ENCODE measurements around the gene IQSEC1.

The IQSEC1 gene

GRCh38 chr3:12943124-12944021 is 129.9 kb downstream of the IQSEC1 start:
- DNase-seq = no peak

GRCh38 chr3:12941495-12942023 is 131.7 kb downstream of the IQSEC1 start:
- Histone ChIP-seq H3K27me3 (no peaks in the 10 kb centered on the region), H3K4me3 (no peak overlapping the region), H3K9me3 (no peaks in the 10 kb centered on the region), H3K27ac (no peak overlapping the region), H3K36me3 (peaks cover 11 to 26% (median 19%) of the 10 kb centered on the region in 3 donors), H3K4me1 (peaks cover 9 to 81% (median 60%) of the 10 kb centered on the region in 4 donors)
- intact Hi-C loops (cut with DNase I; ENCODE audit: low total_unique reads) = no loop called here
- no peak for DNase-seq
- TF ChIP-seq CTCF (IDR thresholded peaks at IDR 0.05) = no peak

More at GRCh38 chr3:12943124-12944021, 129.9 kb downstream of the IQSEC1 start:
- H3K9me3 ChIP-seq = no peaks in the 10 kb centered on the region
- H3K27me3 ChIP-seq = no peaks in the 10 kb centered on the region
- intact Hi-C loops (cut with DNase I; ENCODE audit: low total_unique reads) = no loop called here
- TF ChIP-seq CTCF (IDR thresholded peaks at IDR 0.05) = no peak
- H3K4me3 ChIP-seq = no peak overlapping the region
- peaks cover 11 to 24% (median 14%) of the 10 kb centered on the region in 3 donors for H3K36me3 ChIP-seq
- peak overlapping the region; percentile 27 to 50 for H3K27ac ChIP-seq
- H3K4me1 ChIP-seq = peaks cover 6 to 85% (median 67%) of the 10 kb centered on the region in 4 donors

GRCh38 chr3:12940854-12941253 is 132.4 kb downstream of the IQSEC1 start:
- Histone ChIP-seq H3K9me3 (no peaks in the 10 kb centered on the region), H3K4me3 (no peak overlapping the region), H3K4me1 (peaks cover 9 to 77% (median 55%) of the 10 kb centered on the region in 4 donors), H3K27me3 (no peaks in the 10 kb centered on the region), H3K27ac (no peak overlapping the region), H3K36me3 (peaks cover 17 to 33% (median 26%) of the 10 kb centered on the region in 3 donors)
- DNase-seq = no peak
- no peak for TF ChIP-seq CTCF (IDR thresholded peaks at IDR 0.05)
- intact Hi-C loops (cut with DNase I; ENCODE audit: low total_unique reads) = no loop called here

GRCh38 chr3:12939137-12939536 is 134.1 kb downstream of the IQSEC1 start:
- Histone ChIP-seq H3K27me3 (no peaks in the 10 kb centered on the region), H3K4me1 (peaks cover 20 to 77% (median 59%) of the 10 kb centered on the region in 4 donors), H3K27ac (peak overlapping the region; percentile 55 to 68), H3K4me3 (no peak overlapping the region), H3K36me3 (peaks cover 25 to 42% (median 35%) of the 10 kb centered on the region in 3 donors), H3K9me3 (no peaks in the 10 kb centered on the region)
- intact Hi-C loops (cut with DNase I; ENCODE audit: low total_unique reads) = no loop called here
- no peak for TF ChIP-seq CTCF (IDR thresholded peaks at IDR 0.05)
- no peak for DNase-seq

- no peaks in the 10 kb centered on the region for H3K9me3 ChIP-seq
- intact Hi-C loops (cut with DNase I; ENCODE audit: low total_unique reads) = no loop called here
- peaks cover 25 to 42% (median 35%) of the 10 kb centered on the region in 3 donors for H3K36me3 ChIP-seq
- peak in 1 of 2 donors; percentile 58 for DNase-seq
- H3K4me3 ChIP-seq = no peak overlapping the region
- peak overlapping the region; percentile 55 to 68 for H3K27ac ChIP-seq
- peaks cover 21 to 77% (median 59%) of the 10 kb centered on the region in 4 donors for H3K4me1 ChIP-seq
- no peaks in the 10 kb centered on the region for H3K27me3 ChIP-seq
- no peak for TF ChIP-seq CTCF (IDR thresholded peaks at IDR 0.05)
These were observed 134.9 kb downstream of the IQSEC1 start for GRCh38 chr3:12938258-12938711.
